ENCODE results near the gene PRKCD.

The PRKCD gene

GRCh38 chr3:53213276-53213675, 52.3 kb downstream of the PRKCD start:
- DNase-seq (ENCODE audit: low read depth in 1 of 2, low spot score in 1 of 2) = no peak

GRCh38 chr3:53215816-53216215, 54.8 kb downstream of the PRKCD start:
- no peak for DNase-seq (ENCODE audit: low read depth in 1 of 2, low spot score in 1 of 2)

- DNase-seq (ENCODE audit: low read depth in 1 of 2, low spot score in 1 of 2) = no peak
These were observed 55.7 kb downstream of the PRKCD start for GRCh38 chr3:53216723-53217122.

GRCh38 chr3:53217175-53217574, 56.2 kb downstream of the PRKCD start:
- DNase-seq (ENCODE audit: low read depth in 1 of 2, low spot score in 1 of 2) = no peak

DNA sequence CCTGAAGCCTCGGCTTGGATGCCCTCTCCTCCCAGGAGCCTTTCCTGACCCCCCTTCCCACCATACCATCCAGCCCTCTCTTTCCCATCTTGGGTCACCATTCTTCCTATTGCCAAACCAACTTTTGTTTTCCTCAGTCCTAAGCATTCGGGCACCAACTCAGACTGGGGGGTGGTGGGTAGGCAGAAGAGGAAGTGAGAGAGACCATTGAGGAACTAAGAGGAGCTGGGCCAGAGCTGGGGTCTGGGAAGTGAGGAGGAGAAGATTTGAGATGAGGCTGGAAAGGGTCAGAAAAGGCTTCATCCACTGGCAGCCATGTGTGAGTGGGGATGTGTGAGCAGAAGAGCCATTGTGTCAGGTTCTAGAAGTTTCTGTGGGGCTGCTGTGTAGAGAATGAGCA, 57.1 kb downstream of the PRKCD start:
- no peak for DNase-seq (ENCODE audit: low read depth in 1 of 2, low spot score in 1 of 2)

- DNase-seq (ENCODE audit: low read depth in 1 of 2, low spot score in 1 of 2) = peak; percentile 44 to 64
These were observed 59.0 kb downstream of the PRKCD start for GRCh38 chr3:53219895-53220483.

DNA sequence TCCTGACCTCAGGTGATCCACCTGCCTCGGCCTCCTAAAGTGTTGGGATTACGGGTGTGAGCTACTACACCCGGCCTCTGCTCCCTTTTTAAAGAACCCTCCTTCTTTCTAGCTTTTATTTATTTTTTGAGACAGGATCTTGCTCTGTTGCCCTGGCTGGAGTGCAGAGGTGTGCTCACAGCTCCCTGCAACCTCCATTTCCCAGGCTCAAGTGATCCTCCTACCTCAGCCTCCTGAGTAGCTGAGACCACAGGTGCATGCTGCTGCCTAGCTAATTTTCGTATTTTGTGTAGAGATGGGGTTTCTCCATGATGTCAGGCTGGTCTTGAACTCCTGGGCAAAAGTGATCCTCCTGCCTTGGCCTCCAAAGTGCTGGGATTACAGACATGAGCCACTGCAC, 60.3 kb downstream of the PRKCD start:
- no peak for DNase-seq (ENCODE audit: low read depth in 1 of 2, low spot score in 1 of 2)

DNA sequence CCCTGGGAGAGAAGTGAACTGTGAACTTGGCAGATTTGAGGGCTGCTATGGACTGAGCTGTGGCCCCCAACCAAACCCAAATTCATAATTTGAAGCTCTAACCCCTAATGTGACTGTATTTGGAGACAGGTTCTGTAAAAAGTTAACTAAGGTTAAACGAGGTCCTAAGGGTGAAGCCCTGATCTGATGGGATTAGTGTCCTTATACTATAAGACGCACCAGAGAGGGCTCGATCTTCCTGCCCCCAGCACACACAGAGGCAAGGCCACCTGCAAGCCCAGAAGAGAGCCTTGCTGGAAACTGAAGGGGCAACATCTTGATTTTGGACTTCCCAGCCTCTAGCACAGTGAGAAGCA, 60.8 kb downstream of the PRKCD start:
- DNase-seq (ENCODE audit: low read depth in 1 of 2, low spot score in 1 of 2) = no peak

DNA sequence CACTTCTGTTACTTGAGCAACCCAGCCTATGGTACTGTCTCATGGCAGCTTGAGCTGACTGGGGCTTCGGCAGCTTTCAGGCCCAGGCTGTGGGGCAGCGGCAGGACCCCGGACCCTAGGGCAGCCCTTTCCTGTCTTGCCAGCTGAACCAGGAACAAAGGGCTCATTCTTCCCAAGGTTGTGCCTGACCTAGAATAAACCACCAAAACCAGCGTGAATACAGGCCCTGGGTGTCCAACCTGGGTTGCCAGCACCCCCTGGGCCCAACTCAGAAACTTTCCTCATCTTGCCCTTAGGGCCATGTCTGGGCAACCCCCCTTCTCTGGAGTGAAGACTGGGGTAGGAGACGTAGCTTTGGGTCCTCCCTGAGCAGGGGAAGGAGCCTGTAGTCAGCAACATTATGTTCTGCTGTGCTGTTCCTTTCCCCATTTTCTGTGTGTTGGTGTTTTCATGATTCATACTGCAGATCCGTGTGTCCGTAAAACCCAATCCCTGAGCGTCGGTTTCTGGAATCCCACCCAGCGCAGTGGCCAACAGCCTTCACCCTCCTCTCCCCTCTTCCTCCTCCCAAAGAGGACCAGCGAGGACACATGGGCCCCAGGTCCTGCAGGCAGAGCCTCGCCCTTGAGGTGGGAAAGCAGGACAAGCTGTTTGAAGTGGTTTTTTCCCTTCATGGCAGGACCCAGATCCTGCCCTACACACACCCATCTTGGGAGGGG, 61.3 kb downstream of the PRKCD start:
- no peak for DNase-seq (ENCODE audit: low read depth in 1 of 2, low spot score in 1 of 2)

GRCh38 chr3:53223025-53223424, 62.0 kb downstream of the PRKCD start:
- no peak for DNase-seq (ENCODE audit: low read depth in 1 of 2, low spot score in 1 of 2)

DNA sequence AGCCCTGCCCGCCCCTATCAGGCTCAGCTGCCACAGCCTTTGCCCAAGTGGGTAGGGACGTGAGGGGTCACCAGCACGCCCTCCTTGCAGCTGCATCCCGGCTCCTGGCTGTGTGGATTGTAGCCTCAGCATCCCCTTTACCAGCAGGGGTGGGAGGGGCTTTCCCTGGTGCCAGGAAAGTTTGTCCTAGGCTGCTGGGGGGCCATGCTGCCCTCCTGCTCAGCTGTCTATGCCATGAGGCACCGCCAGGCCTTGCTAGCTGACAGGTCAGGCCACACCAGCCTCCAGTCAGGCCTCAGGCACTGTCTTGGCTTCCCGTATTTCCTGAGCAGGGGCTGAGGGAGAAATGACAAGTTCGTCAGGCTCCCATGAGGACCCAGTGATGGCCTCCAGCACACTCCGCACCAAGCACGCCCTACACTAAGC, 62.5 kb downstream of the PRKCD start:
- no peak for DNase-seq (ENCODE audit: low read depth in 1 of 2, low spot score in 1 of 2)

DNA sequence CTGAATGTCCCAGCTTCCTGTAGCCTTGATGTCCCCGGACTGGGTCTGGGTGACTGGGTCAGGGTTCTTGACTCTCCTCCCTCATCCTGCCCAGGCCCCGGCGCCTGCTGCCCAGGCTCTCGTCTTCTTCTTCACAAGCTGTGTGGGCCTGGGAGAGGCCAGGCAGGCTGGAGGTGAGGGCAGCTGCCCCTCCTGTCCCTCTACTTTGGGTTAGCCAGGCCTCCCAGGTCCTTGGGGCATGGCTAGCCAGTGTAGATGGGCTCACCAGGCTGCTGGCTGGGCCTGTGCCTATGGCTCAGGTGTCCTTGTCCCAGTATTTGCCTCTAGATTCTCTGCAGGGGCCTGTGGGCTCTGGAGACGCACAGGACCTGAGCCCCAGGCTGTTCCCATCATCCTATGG, 63.0 kb downstream of the PRKCD start:
- DNase-seq (ENCODE audit: low read depth in 1 of 2, low spot score in 1 of 2) = no peak

DNA sequence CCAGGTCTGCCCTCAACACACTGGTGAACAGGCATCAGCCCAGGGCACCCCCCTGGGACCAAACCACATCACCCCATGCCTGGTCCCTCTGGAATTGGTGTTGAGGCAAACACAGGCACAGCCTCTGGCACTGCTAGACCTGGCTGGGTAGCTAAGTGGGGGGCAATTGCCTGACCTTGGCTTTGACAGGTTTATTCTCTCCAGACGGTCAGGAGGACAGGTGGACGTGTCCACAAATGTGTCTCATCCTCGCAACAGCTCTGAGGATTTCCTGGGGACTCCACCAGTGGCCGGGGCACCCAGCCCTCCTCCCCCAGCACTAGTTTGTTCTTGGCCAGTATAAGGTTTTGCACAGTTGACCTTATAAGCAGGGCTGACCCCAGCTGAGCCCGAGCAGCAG, 63.5 kb downstream of the PRKCD start:
- DNase-seq (ENCODE audit: low read depth in 1 of 2, low spot score in 1 of 2) = no peak

DNA sequence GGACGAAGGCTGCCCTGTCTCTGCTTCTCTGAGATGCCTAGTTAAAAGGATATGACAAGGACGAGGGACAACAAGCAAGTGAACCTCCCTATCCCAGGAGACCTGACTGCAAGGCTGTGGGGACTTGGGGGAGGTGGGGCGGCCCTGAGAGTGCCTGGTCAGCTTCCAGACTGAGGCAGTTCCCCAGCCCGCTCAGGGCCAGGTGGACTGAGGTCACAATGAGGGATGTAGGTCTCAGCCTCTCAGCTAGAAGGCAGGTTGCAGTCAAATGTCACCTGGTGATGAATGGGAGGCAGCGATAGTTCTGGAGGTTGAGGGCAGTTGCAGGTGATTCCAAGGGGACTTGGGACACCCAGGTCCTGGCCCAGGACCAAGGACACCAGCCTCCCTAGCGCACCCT, 64.2 kb downstream of the PRKCD start:
- no peak for DNase-seq (ENCODE audit: low read depth in 1 of 2, low spot score in 1 of 2)

GRCh38 chr3:53225651-53226050, 64.6 kb downstream of the PRKCD start:
- no peak for DNase-seq (ENCODE audit: low read depth in 1 of 2, low spot score in 1 of 2)

GRCh38 chr3:53226142-53226840, 65.3 kb downstream of the PRKCD start:
- DNase-seq (ENCODE audit: low read depth in 1 of 2, low spot score in 1 of 2) = no peak

DNA sequence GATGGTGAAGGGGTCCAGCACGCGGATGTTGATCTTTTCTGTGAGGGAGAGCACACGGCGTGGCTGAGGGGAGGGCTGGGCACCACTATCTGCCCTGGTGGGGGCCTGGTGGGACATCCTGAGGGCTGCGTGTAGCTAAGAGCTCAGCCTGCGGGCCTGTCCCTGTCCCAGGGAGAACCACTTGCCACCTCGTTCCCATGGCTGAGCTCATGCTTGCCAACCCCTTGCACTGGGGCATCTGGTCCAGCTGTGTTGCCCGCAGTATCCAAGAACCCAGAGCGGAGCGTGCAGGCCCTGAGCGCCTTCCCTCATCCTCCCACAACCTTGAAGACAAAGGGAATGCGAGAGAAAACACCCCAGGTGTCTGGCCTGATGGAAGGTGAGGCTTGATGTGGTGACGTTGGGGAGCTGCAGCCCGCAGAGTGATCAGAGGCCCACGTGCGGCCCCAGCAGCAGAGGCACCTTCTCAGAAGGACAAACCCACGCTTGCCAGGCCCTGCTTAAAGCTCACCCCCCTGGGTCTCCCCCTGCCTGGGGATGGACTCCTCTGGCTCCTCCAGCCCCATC, 65.9 kb downstream of the PRKCD start:
- no peak for DNase-seq (ENCODE audit: low read depth in 1 of 2, low spot score in 1 of 2)

DNA sequence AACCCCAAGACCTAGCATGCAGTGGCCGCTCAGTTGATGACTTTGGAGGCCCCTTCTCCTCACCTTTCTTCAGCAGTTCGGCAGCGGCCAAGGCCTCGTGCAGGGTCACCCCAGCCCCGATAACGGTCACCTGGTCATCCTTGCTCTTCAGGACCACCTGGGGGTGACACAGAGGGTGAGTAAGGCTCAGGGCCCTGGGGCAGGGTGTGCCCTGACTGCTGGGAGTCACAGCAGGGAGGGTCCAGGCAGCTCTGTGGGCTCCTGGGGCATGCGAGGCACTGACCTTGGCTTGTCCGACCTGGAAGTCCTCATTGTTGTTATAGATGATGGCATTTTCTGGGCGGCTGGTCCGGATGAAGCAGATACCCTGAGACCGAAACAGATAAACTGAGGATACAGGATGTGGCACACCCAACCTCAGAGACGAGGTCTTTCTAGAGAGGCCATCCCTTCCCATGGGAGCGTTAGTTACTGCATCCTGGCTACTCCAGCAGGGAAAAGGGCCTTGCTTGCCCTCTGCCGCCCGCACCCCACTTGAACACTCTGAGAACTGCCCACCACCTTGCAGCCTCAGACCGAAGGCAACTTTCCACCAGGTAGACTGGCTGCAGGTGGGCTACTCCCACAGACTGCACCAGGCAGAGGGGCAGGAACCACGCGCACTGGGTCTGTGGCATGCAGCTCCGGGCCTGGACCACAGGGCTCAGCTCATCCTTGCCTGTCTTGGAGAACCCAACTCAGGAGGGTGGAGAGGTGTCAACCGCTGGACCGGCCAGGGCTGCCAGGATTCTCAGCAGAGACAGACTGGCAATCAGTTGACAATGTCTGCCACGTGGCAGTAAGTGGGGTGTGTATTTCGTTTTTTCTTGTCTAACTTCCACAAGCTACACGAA, 67.2 kb downstream of the PRKCD start:
- no peak for DNase-seq (ENCODE audit: low read depth in 1 of 2, low spot score in 1 of 2)

DNA sequence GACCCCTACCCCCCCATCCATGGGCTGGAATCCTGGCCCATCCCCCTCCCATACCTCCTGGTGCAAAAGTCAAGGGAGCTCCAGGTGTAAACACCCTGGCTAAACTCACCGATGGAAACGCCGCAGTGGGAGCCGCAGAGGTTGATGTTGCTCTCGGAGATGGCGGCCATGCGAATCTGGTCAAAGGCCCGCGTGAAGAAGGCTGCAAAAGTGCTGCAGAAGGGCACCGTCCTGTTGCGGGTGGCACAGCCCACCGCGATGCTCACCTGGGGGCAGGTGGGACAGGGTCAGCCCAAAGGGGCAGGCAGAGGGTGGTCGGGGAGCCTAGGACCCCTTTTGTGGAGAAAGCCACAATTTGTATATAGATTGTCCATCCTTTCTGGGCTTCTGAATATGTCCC, 68.2 kb downstream of the PRKCD start:
- DNase-seq (ENCODE audit: low read depth in 1 of 2, low spot score in 1 of 2) = no peak

- no peak for DNase-seq (ENCODE audit: low read depth in 1 of 2, low spot score in 1 of 2)
These were observed 68.6 kb downstream of the PRKCD start for GRCh38 chr3:53229606-53230005.

- DNase-seq (ENCODE audit: low read depth in 1 of 2, low spot score in 1 of 2) = no peak
These were observed 69.1 kb downstream of the PRKCD start for GRCh38 chr3:53230041-53230621.

Data from stimulated activated CD4-positive, alpha-beta T cell treated with anti-CD3 and anti-CD28 coated beads, Interleukin-15, amount 100 ng/mL, for 1 hour (primary cell).